ENCODE data around the gene CLDN5. TPM values are rescaled to one million over a fixed set of nuclear protein-coding genes. Genes with fewer than 3 reads are reported as not detected.

CLDN5 gene
- total RNA-seq, 1 experiment from 2014 or later = 0.44 TPM

DNA sequence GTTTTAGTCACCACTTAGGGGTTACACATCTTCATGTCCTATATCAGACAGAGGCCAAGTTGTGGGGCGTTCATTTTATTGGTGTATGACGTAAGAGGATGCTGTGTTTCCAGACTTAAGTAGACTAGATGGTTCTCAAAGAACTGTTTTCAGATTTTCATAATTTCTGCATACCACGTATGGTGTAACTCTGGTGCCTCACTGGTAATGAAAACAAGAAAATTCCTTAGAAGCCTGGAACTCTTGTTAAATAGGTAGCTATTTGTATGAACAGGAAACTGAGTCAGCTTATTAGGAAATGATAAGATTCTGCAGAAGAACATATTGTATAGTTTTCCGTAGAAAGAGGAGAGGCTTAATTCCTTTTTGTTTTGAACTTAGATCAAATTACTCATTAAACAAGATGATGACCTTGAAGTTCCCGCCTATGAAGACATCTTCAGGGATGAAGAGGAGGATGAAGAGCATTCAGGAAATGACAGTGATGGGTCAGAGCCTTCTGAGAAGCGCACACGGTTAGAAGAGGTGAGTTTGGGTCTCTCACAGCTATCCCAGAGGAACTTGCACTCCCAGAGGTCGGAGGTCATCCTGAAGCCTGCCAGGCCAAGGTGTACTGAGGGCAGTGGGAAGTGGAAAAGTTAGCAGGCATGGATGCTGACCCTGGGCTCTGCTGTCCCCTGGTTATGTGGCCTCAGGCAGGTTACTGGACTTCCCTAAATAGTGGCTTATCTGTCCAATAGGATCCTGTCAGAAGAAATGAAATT, 40.5 kb downstream of the CLDN5 start:
- no peak overlapping the region for H3K56ac ChIP-seq (ENCODE audit: insufficient read length, low read depth, low read length)
- WGBS (ENCODE audit: extremely low coverage, insufficient read length, low lambda C conversion rate) = no CpG with 5 or more reads among the region's 8 CpGs
- no peaks in the 10 kb centered on the region for H3K9me3 Mint-ChIP-seq
- no peak overlapping the region for H3T11ph ChIP-seq (ENCODE audit: low read length)
- H2BK15ac ChIP-seq (ENCODE audit: low read depth, low read length) = no peak overlapping the region
- no peak overlapping the region for H2BK20ac ChIP-seq (ENCODE audit: low read depth, low read length, poor library complexity, severe bottlenecking)
- no peak overlapping the region for H2AFZ ChIP-seq (ENCODE audit: low read length)
- H2BK5ac ChIP-seq (ENCODE audit: insufficient read length, low read length) = no peak overlapping the region
- no peak overlapping the region for H2BK12ac ChIP-seq (ENCODE audit: insufficient read length, low read depth, low read length)
- H3K79me1 ChIP-seq (ENCODE audit: insufficient read depth, low read depth, low read length, poor library complexity, severe bottlenecking) = no peaks in the 10 kb centered on the region
- no peak for DNase-seq
- H3K4me1 ChIP-seq (ENCODE audit: insufficient read depth, low read length) = peaks cover 3% of the 10 kb centered on the region; the same call in 1 of the 2 replicates
- H4K91ac ChIP-seq (ENCODE audit: insufficient read length, low read depth, low read length) = no peak overlapping the region
- H3K14ac ChIP-seq (ENCODE audit: insufficient read depth, low read length) = no peak overlapping the region
- no peak overlapping the region for H3K4me3 Mint-ChIP-seq
- H2BK120ac ChIP-seq (ENCODE audit: low read depth, low read length, poor library complexity, severe bottlenecking) = no peak overlapping the region
- H4K8ac ChIP-seq (replicated peaks; ENCODE audit: insufficient read length, low read depth, low read length) = no peak overlapping the region
- H3K9me3 ChIP-seq (ENCODE audit: control insufficient read depth, low read depth, low read length) = no peaks in the 10 kb centered on the region
- H4K5ac ChIP-seq (ENCODE audit: insufficient read length, low read depth, low read length) = no peak overlapping the region
- H3K23ac ChIP-seq (ENCODE audit: insufficient read length, low read depth, low read length) = no peak overlapping the region
- H2AK5ac ChIP-seq (ENCODE audit: insufficient read length, low read length) = no peak overlapping the region
- no peak overlapping the region for H3K4me2 ChIP-seq (ENCODE audit: insufficient read depth, insufficient read length, low read length)
- H3K9ac ChIP-seq (ENCODE audit: extremely low read depth, insufficient read length, low read length) = no peak overlapping the region
- H3K36me3 Mint-ChIP-seq (ENCODE audit: insufficient read depth in 1 of 3, low read depth in 3 of 3) = peaks cover 28 to 56% (median 52%) of the 10 kb centered on the region in 3 experiments
- H3K79me2 ChIP-seq (ENCODE audit: insufficient read depth, low read length) = peaks cover 4% of the 10 kb centered on the region; the same call in 1 of the 2 replicates
- H3K23me2 ChIP-seq (ENCODE audit: insufficient read length, low read depth, low read length, poor library complexity, severe bottlenecking) = peaks cover 7% of the 10 kb centered on the region
- no peaks in the 10 kb centered on the region for H4K20me1 ChIP-seq (ENCODE audit: control insufficient read depth, insufficient read depth, insufficient read length)
- H3K27me3 Mint-ChIP-seq (ENCODE audit: low read depth) = no peaks in the 10 kb centered on the region; the same call in 1 of the 2 replicates
- H3K4ac ChIP-seq (ENCODE audit: low read depth, low read length) = no peak overlapping the region
- no peak overlapping the region for H3K27ac ChIP-seq (ENCODE audit: insufficient read length, low read depth, low read length)
- TF ChIP-seq, protein P1, sequence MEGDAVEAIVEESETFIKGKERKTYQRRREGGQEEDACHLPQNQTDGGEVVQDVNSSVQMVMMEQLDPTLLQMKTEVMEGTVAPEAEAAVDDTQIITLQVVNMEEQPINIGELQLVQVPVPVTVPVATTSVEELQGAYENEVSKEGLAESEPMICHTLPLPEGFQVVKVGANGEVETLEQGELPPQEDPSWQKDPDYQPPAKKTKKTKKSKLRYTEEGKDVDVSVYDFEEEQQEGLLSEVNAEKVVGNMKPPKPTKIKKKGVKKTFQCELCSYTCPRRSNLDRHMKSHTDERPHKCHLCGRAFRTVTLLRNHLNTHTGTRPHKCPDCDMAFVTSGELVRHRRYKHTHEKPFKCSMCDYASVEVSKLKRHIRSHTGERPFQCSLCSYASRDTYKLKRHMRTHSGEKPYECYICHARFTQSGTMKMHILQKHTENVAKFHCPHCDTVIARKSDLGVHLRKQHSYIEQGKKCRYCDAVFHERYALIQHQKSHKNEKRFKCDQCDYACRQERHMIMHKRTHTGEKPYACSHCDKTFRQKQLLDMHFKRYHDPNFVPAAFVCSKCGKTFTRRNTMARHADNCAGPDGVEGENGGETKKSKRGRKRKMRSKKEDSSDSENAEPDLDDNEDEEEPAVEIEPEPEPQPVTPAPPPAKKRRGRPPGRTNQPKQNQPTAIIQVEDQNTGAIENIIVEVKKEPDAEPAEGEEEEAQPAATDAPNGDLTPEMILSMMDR (conservative IDR thresholded peaks at IDR 0.05) = no peak
- no peak overlapping the region for H3K27ac Mint-ChIP-seq
- H3K27me3 ChIP-seq (ENCODE audit: insufficient read depth, low read length) = no peaks in the 10 kb centered on the region
- H3K18ac ChIP-seq (ENCODE audit: insufficient read length, low read depth, low read length) = no peak overlapping the region
- peaks cover 8 to 10% of the 10 kb centered on the region in 2 experiments for H3K4me1 Mint-ChIP-seq

Measured in H9 (cell line).